T-helper 17 cell (primary cell): ENCODE data around the gene DNAH7. TPM values are rescaled to one million over a fixed set of nuclear protein-coding genes. Genes with fewer than 3 reads are reported as not detected.

ENCODE experiments used
- ATAC-seq: fragments of 150-1000 bp; cut with Tn5 transposase; 2 replicates; pipeline ENCODE4 v1.10.0; 2021; ENCODE audit warnings: mild to moderate bottlenecking, moderate library complexity
- DNase-seq, 3 donors: peaks; one replicate each; pipeline versions ENCODE4 v3.0.0 to v3.0.0-alpha.2; 2020 to 2021
- H3K9me3 ChIP-seq: one replicate; pipeline ENCODE4 v1.7.0; 2013; ENCODE audit warnings: low read length, mild to moderate bottlenecking; ENCODE audit not compliant: control insufficient read depth, poor library complexity, severe bottlenecking
- H3K27ac Mint-ChIP-seq: one replicate; pipeline ENCODE4 v1.8.0; 2022; ENCODE audit warnings: mild to moderate bottlenecking, moderate library complexity, mixed read lengths
- H3K27me3 Mint-ChIP-seq: one replicate; pipeline ENCODE4 v1.8.0; 2022; ENCODE audit warnings: mixed read lengths
- H3K36me3 Mint-ChIP-seq: one replicate; pipeline ENCODE4 v1.8.0; 2022; ENCODE audit warnings: low read depth, mixed read lengths
- H3K4me1 Mint-ChIP-seq: one replicate; pipeline ENCODE4 v1.8.0; 2022; ENCODE audit warnings: mild to moderate bottlenecking, mixed read lengths
- H3K4me3 Mint-ChIP-seq: one replicate; pipeline ENCODE4 v1.8.0; 2022; ENCODE audit warnings: mild to moderate bottlenecking, moderate library complexity, mixed read lengths
- total RNA-seq, 4 donors: library from RNA in 2 of 4; stranded (reverse) in 2 of 4; gene quantifications; one replicate each; pipeline ENCODE4 v1.2.3 and lab custom pipeline; 2022 to 2026

Gene DNAH7
- total RNA-seq, 2 donors from 2014 or later: 0.37 TPM; not detected in 1

- peaks cover 19% of the 10 kb centered on the region for H3K36me3 Mint-ChIP-seq
- H3K27me3 Mint-ChIP-seq: no peaks in the 10 kb centered on the region
Observed at GRCh38 chr2:195733831-195734230, 334.8 kb downstream of the DNAH7 start.

GRCh38 chr2:195732574-195732973 lies 336.1 kb downstream of the DNAH7 start:
- Mint-ChIP-seq H3K27ac (no peak overlapping the region), H3K36me3 (peaks cover 19% of the 10 kb centered on the region), H3K4me3 (no peak overlapping the region), H3K27me3 (no peaks in the 10 kb centered on the region), H3K4me1 (no peaks in the 10 kb centered on the region)
- ATAC-seq (no peak), DNase-seq (no peak)
- no peaks in the 10 kb centered on the region for H3K9me3 ChIP-seq

More at GRCh38 chr2:195733831-195734230, 334.8 kb downstream of the DNAH7 start:
- no peak overlapping the region for H3K27ac Mint-ChIP-seq
- H3K9me3 ChIP-seq: no peaks in the 10 kb centered on the region
- ATAC-seq (no peak), DNase-seq (no peak)
- no peaks in the 10 kb centered on the region for H3K4me1 Mint-ChIP-seq
- no peak overlapping the region for H3K4me3 Mint-ChIP-seq

- no peaks in the 10 kb centered on the region for H3K27me3 Mint-ChIP-seq
- H3K4me1 Mint-ChIP-seq: no peaks in the 10 kb centered on the region
- H3K36me3 Mint-ChIP-seq: peaks cover 16% of the 10 kb centered on the region
- H3K4me3 Mint-ChIP-seq: no peak overlapping the region
- no peak for DNase-seq
- no peak overlapping the region for H3K27ac Mint-ChIP-seq
- no peak for ATAC-seq
- no peaks in the 10 kb centered on the region for H3K9me3 ChIP-seq
Observed at GRCh38 chr2:195730912-195731311, 337.7 kb downstream of the DNAH7 start.

- Mint-ChIP-seq H3K27me3 (no peaks in the 10 kb centered on the region), H3K27ac (no peak overlapping the region), H3K4me1 (no peaks in the 10 kb centered on the region), H3K4me3 (no peak overlapping the region), H3K36me3 (peaks cover 14% of the 10 kb centered on the region)
- DNase-seq (no peak), ATAC-seq (no peak)
- H3K9me3 ChIP-seq: no peaks in the 10 kb centered on the region
Observed at GRCh38 chr2:195727106-195727505, 341.5 kb downstream of the DNAH7 start.

GRCh38 chr2:195722075-195722474 lies 346.6 kb downstream of the DNAH7 start:
- no peaks in the 10 kb centered on the region for H3K9me3 ChIP-seq
- Mint-ChIP-seq H3K4me3 (no peak overlapping the region), H3K36me3 (peaks cover 13% of the 10 kb centered on the region), H3K4me1 (peaks cover 4% of the 10 kb centered on the region), H3K27me3 (no peaks in the 10 kb centered on the region), H3K27ac (no peak overlapping the region)
- DNase-seq: no peak
- no peak for ATAC-seq

GRCh38 chr2:195721042-195721441 lies 347.6 kb downstream of the DNAH7 start:
- Mint-ChIP-seq H3K27ac (no peak overlapping the region), H3K4me1 (peaks cover 4% of the 10 kb centered on the region), H3K36me3 (peaks cover 15% of the 10 kb centered on the region), H3K27me3 (no peaks in the 10 kb centered on the region), H3K4me3 (no peak overlapping the region)
- no peaks in the 10 kb centered on the region for H3K9me3 ChIP-seq
- DNase-seq (no peak), ATAC-seq (no peak)

- Mint-ChIP-seq H3K27ac (no peak overlapping the region), H3K4me3 (no peak overlapping the region), H3K27me3 (no peaks in the 10 kb centered on the region), H3K36me3 (peaks cover 16% of the 10 kb centered on the region), H3K4me1 (peaks cover 10% of the 10 kb centered on the region)
- no peaks in the 10 kb centered on the region for H3K9me3 ChIP-seq
- ATAC-seq (no peak), DNase-seq (no peak)
Observed at GRCh38 chr2:195716466-195716865, 352.2 kb downstream of the DNAH7 start.

- H3K27me3 Mint-ChIP-seq: no peaks in the 10 kb centered on the region
- peaks cover 6% of the 10 kb centered on the region for H3K4me1 Mint-ChIP-seq
- H3K9me3 ChIP-seq: no peaks in the 10 kb centered on the region
- no peak overlapping the region for H3K4me3 Mint-ChIP-seq
- H3K36me3 Mint-ChIP-seq: peaks cover 13% of the 10 kb centered on the region
- DNase-seq (no peak), ATAC-seq (no peak)
- no peak overlapping the region for H3K27ac Mint-ChIP-seq
Observed at GRCh38 chr2:195711478-195711877, 357.2 kb downstream of the DNAH7 start.

GRCh38 chr2:195709901-195710806 lies 358.5 kb downstream of the DNAH7 start:
- no peak for ATAC-seq
- no peak overlapping the region for H3K27ac Mint-ChIP-seq
- H3K4me1 Mint-ChIP-seq: peaks cover 6% of the 10 kb centered on the region
- H3K9me3 ChIP-seq: no peaks in the 10 kb centered on the region
- H3K27me3 Mint-ChIP-seq: no peaks in the 10 kb centered on the region
- H3K4me3 Mint-ChIP-seq: no peak overlapping the region
- no peak for DNase-seq
- H3K36me3 Mint-ChIP-seq: peaks cover 10% of the 10 kb centered on the region

GRCh38 chr2:195706161-195706900 lies 362.3 kb downstream of the DNAH7 start:
- H3K27ac Mint-ChIP-seq: no peak overlapping the region
- peaks cover 3% of the 10 kb centered on the region for H3K4me1 Mint-ChIP-seq
- no peak for DNase-seq
- H3K4me3 Mint-ChIP-seq: no peak overlapping the region
- ATAC-seq: no peak
- H3K27me3 Mint-ChIP-seq: no peaks in the 10 kb centered on the region
- peaks cover 5% of the 10 kb centered on the region for H3K36me3 Mint-ChIP-seq
- H3K9me3 ChIP-seq: no peaks in the 10 kb centered on the region

- no peaks in the 10 kb centered on the region for H3K27me3 Mint-ChIP-seq
- no peak for ATAC-seq
- H3K27ac Mint-ChIP-seq: no peak overlapping the region
- no peak overlapping the region for H3K4me3 Mint-ChIP-seq
- DNase-seq: no peak
- peaks cover 5% of the 10 kb centered on the region for H3K4me1 Mint-ChIP-seq
- H3K9me3 ChIP-seq: peaks cover 8% of the 10 kb centered on the region
- peaks cover 2% of the 10 kb centered on the region for H3K36me3 Mint-ChIP-seq
Observed at GRCh38 chr2:195700480-195700879, 368.2 kb downstream of the DNAH7 start.

- Mint-ChIP-seq H3K36me3 (peaks cover 2% of the 10 kb centered on the region), H3K4me1 (peaks cover 7% of the 10 kb centered on the region), H3K4me3 (no peak overlapping the region), H3K27me3 (no peaks in the 10 kb centered on the region), H3K27ac (no peak overlapping the region)
- DNase-seq (no peak), ATAC-seq (no peak)
- peaks cover 8% of the 10 kb centered on the region for H3K9me3 ChIP-seq
Observed at GRCh38 chr2:195697681-195698220, 370.9 kb downstream of the DNAH7 start.

- H3K4me3 Mint-ChIP-seq: no peak overlapping the region
- H3K27ac Mint-ChIP-seq: no peak overlapping the region
- peaks cover 8% of the 10 kb centered on the region for H3K9me3 ChIP-seq
- ATAC-seq (no peak), DNase-seq (no peak)
- peaks cover 13% of the 10 kb centered on the region for H3K4me1 Mint-ChIP-seq
- H3K36me3 Mint-ChIP-seq: peaks cover 2% of the 10 kb centered on the region
- no peaks in the 10 kb centered on the region for H3K27me3 Mint-ChIP-seq
Observed at GRCh38 chr2:195696012-195696411, 372.6 kb downstream of the DNAH7 start.
